Activated naive CD8-positive, alpha-beta T cell (primary cell): Measurements from ENCODE around the gene TAPBPL.
A peak's percentile ranks its signal among the peaks of the same experiment; 100 is the strongest.

ENCODE experiments used
- H3K27ac Mint-ChIP-seq: one replicate; pipeline ENCODE4 v1.8.0; 2021; ENCODE audit warnings: mixed read lengths
- H3K27me3 Mint-ChIP-seq: one replicate; pipeline ENCODE4 v1.8.0; 2021; ENCODE audit warnings: mixed read lengths
- H3K36me3 Mint-ChIP-seq: one replicate; pipeline ENCODE4 v1.8.0; 2021; ENCODE audit warnings: mixed read lengths
- H3K4me1 Mint-ChIP-seq: one replicate; pipeline ENCODE4 v1.8.0; 2021; ENCODE audit warnings: low read depth, mixed read lengths
- H3K4me3 Mint-ChIP-seq: one replicate; pipeline ENCODE4 v1.8.0; 2021; ENCODE audit warnings: mild to moderate bottlenecking, mixed read lengths
- H3K9me3 Mint-ChIP-seq: one replicate; pipeline ENCODE4 v1.8.0; 2021; ENCODE audit warnings: low read depth, mixed read lengths

The TAPBPL gene

GRCh38 chr12:6450869-6451347 is 934 bp upstream of the TAPBPL start:
- Mint-ChIP-seq H3K36me3 (peaks cover 26% of the 10 kb centered on the region), H3K27me3 (no peaks in the 10 kb centered on the region), H3K27ac (peak overlapping the region; percentile 99), H3K4me3 (peak overlapping the region; percentile 99), H3K9me3 (no peaks in the 10 kb centered on the region), H3K4me1 (peaks cover 77% of the 10 kb centered on the region)

GRCh38 chr12:6452245-6452943 is 552 bp downstream of the TAPBPL start:
- peaks cover 22% of the 10 kb centered on the region for H3K36me3 Mint-ChIP-seq

GRCh38 chr12:6452944-6453630 is 1.2 kb downstream of the TAPBPL start:
- H3K27ac Mint-ChIP-seq, result peak overlapping the region; percentile 99
- no peaks in the 10 kb centered on the region for H3K9me3 Mint-ChIP-seq
- H3K4me3 Mint-ChIP-seq, result peak overlapping the region; percentile 99
- H3K27me3 Mint-ChIP-seq, result no peaks in the 10 kb centered on the region
- H3K4me1 Mint-ChIP-seq, result peaks cover 77% of the 10 kb centered on the region
- peaks cover 17% of the 10 kb centered on the region for H3K36me3 Mint-ChIP-seq

More at GRCh38 chr12:6452245-6452943, 552 bp downstream of the TAPBPL start:
- Mint-ChIP-seq H3K27me3 (no peaks in the 10 kb centered on the region), H3K4me3 (peak overlapping the region; percentile 99), H3K27ac (peak overlapping the region; percentile 99), H3K9me3 (no peaks in the 10 kb centered on the region), H3K4me1 (peaks cover 78% of the 10 kb centered on the region)

GRCh38 chr12:6457220-6457945 is 5.5 kb downstream of the TAPBPL start:
- Mint-ChIP-seq H3K27me3 (no peaks in the 10 kb centered on the region), H3K9me3 (no peaks in the 10 kb centered on the region), H3K27ac (peak overlapping the region; percentile 90), H3K4me1 (peaks cover 84% of the 10 kb centered on the region), H3K4me3 (peak overlapping the region; percentile 46), H3K36me3 (peaks cover 38% of the 10 kb centered on the region)

- Mint-ChIP-seq H3K27ac (peak overlapping the region; percentile 90), H3K4me3 (peak overlapping the region; percentile 64), H3K4me1 (peaks cover 89% of the 10 kb centered on the region), H3K27me3 (no peaks in the 10 kb centered on the region), H3K9me3 (no peaks in the 10 kb centered on the region), H3K36me3 (peaks cover 43% of the 10 kb centered on the region)
These were observed 6.6 kb downstream of the TAPBPL start for GRCh38 chr12:6458281-6459003.

GRCh38 chr12:6459004-6459337 is 7.1 kb downstream of the TAPBPL start:
- Mint-ChIP-seq H3K27ac (peak overlapping the region; percentile 90), H3K4me1 (peaks cover 91% of the 10 kb centered on the region), H3K4me3 (peak overlapping the region; percentile 64), H3K36me3 (peaks cover 44% of the 10 kb centered on the region), H3K9me3 (no peaks in the 10 kb centered on the region), H3K27me3 (no peaks in the 10 kb centered on the region)

GRCh38 chr12:6460751-6461371 is 9.0 kb downstream of the TAPBPL start:
- Mint-ChIP-seq H3K27ac (peak overlapping the region; percentile 99), H3K27me3 (no peaks in the 10 kb centered on the region), H3K4me3 (peak overlapping the region; percentile 88), H3K36me3 (peaks cover 47% of the 10 kb centered on the region), H3K9me3 (no peaks in the 10 kb centered on the region), H3K4me1 (peaks cover 93% of the 10 kb centered on the region)

- H3K4me3 Mint-ChIP-seq, result peak overlapping the region; percentile 88
- H3K36me3 Mint-ChIP-seq, result peaks cover 47% of the 10 kb centered on the region
- peak overlapping the region; percentile 99 for H3K27ac Mint-ChIP-seq
- H3K27me3 Mint-ChIP-seq, result no peaks in the 10 kb centered on the region
- no peaks in the 10 kb centered on the region for H3K9me3 Mint-ChIP-seq
- peaks cover 94% of the 10 kb centered on the region for H3K4me1 Mint-ChIP-seq
These were observed 9.8 kb downstream of the TAPBPL start for GRCh38 chr12:6461401-6462233.

GRCh38 chr12:6462234-6462995 is 10.6 kb downstream of the TAPBPL start:
- Mint-ChIP-seq H3K4me1 (peaks cover 95% of the 10 kb centered on the region), H3K4me3 (peak overlapping the region; percentile 88), H3K27me3 (no peaks in the 10 kb centered on the region), H3K36me3 (peaks cover 54% of the 10 kb centered on the region), H3K9me3 (no peaks in the 10 kb centered on the region), H3K27ac (peak overlapping the region; percentile 99)

GRCh38 chr12:6463216-6463615 is 11.4 kb downstream of the TAPBPL start:
- H3K36me3 Mint-ChIP-seq, result peaks cover 59% of the 10 kb centered on the region
- H3K27me3 Mint-ChIP-seq, result no peaks in the 10 kb centered on the region
- H3K4me3 Mint-ChIP-seq, result peak overlapping the region; percentile 88
- H3K27ac Mint-ChIP-seq, result peak overlapping the region; percentile 99
- no peaks in the 10 kb centered on the region for H3K9me3 Mint-ChIP-seq
- H3K4me1 Mint-ChIP-seq, result peaks cover 96% of the 10 kb centered on the region

GRCh38 chr12:6463858-6464257 is 12.0 kb downstream of the TAPBPL start:
- H3K4me1 Mint-ChIP-seq, result peaks cover 96% of the 10 kb centered on the region
- H3K27ac Mint-ChIP-seq, result peak overlapping the region; percentile 99
- peak overlapping the region; percentile 88 for H3K4me3 Mint-ChIP-seq
- peaks cover 60% of the 10 kb centered on the region for H3K36me3 Mint-ChIP-seq
- no peaks in the 10 kb centered on the region for H3K9me3 Mint-ChIP-seq
- H3K27me3 Mint-ChIP-seq, result no peaks in the 10 kb centered on the region

- Mint-ChIP-seq H3K9me3 (no peaks in the 10 kb centered on the region), H3K27me3 (no peaks in the 10 kb centered on the region), H3K36me3 (peaks cover 61% of the 10 kb centered on the region), H3K27ac (peak overlapping the region; percentile 99), H3K4me3 (peak overlapping the region; percentile 88), H3K4me1 (peaks cover 96% of the 10 kb centered on the region)
These were observed 12.7 kb downstream of the TAPBPL start for GRCh38 chr12:6464531-6464930.
